SU-DHL-6 (cell line): ENCODE measurements around the gene GDI1.

ENCODE experiments used
- CTCF ChIP-seq: fragments of 200-600 bp; sonication (generic); IDR thresholded peaks from one replicate; pipeline ENCODE4 v1.5.1; 2017; ENCODE audit warnings: antibody characterized with exemption, mild to moderate bottlenecking, low read length, moderate library complexity; ENCODE audit not compliant: insufficient read depth, poor library complexity, severe bottlenecking
- EZH2phosphoT487 ChIP-seq: fragments of 200-600 bp; sonication (generic), shearing (Covaris generic); conservative IDR thresholded peaks from 2 replicates; pipeline ENCODE4 v1.6.1; 2018; ENCODE audit warnings: mild to moderate bottlenecking, antibody characterized with exemption, low read length, moderate library complexity, mixed read lengths

GRCh38 chrX:154488336-154489075 is 51.6 kb downstream of the GDI1 start:
- TF ChIP-seq CTCF (no peak), EZH2phosphoT487 (no peak)
